MM.1S (cell line): Measurements from ENCODE around the gene LCE1A.

Source experiments
- EZH2 ChIP-seq: fragments of 300-600 bp; sonication (generic); optimal IDR thresholded peaks from 2 replicates; pipeline ENCODE3; 2017; ENCODE audit warnings: low read depth, mild to moderate bottlenecking, antibody characterized with exemption, low read length, mixed read lengths
- TF ChIP-seq, protein P1 (sequence below): fragments of 300-600 bp; sonication (generic); IDR thresholded peaks from 2 replicates; pipeline ENCODE4 v1.5.1; 2016; ENCODE audit warnings: antibody characterized with exemption, low read length, mixed read lengths

DNA sequence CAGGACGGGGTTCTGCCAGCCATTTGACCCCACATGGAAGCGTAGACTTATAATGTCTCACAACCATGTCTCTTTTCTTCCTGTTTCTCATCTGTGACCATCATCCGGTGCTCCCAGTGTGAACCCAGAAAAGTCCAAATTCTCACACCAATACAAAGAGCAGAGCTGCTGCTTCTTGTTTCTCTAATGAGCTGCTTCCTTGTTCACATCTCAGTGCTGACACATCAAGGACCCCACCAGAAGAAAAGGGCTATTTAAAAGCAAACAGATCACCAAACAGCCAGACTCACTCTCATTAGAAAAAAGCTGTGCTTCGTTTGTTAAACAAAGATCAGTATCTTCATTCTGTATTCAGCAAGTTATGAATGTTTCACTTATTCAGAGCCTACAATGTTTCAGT, 31.6 kb upstream of the LCE1A start:
- TF ChIP-seq, protein P1, sequence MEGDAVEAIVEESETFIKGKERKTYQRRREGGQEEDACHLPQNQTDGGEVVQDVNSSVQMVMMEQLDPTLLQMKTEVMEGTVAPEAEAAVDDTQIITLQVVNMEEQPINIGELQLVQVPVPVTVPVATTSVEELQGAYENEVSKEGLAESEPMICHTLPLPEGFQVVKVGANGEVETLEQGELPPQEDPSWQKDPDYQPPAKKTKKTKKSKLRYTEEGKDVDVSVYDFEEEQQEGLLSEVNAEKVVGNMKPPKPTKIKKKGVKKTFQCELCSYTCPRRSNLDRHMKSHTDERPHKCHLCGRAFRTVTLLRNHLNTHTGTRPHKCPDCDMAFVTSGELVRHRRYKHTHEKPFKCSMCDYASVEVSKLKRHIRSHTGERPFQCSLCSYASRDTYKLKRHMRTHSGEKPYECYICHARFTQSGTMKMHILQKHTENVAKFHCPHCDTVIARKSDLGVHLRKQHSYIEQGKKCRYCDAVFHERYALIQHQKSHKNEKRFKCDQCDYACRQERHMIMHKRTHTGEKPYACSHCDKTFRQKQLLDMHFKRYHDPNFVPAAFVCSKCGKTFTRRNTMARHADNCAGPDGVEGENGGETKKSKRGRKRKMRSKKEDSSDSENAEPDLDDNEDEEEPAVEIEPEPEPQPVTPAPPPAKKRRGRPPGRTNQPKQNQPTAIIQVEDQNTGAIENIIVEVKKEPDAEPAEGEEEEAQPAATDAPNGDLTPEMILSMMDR, result no peak
- TF ChIP-seq EZH2, result no peak
